Right hindlimb (tissue), 1 donor: Measurements from ENCODE around the gene TMEM126B.
A peak's percentile ranks its signal among the peaks of the same experiment; 100 is the strongest.
"Not testable (repeated sequence)": the region's sequence is repeated elsewhere in the genome, so short reads cannot be mapped to it uniquely, and the experiment has no call there.

Source experiments
- DNase-seq: peaks from one replicate; pipeline ENCODE4 v3.0.0-alpha.2; 2018

TMEM126B gene

GRCh38 chr11:85627998-85628770, at the start of gene TMEM126B:
TSS of gene TMEM126B (plus strand) at chr11:85628593. CDS start at chr11:85628608, 15 bp downstream.
- DNase-seq, result peak; percentile 98

DNA sequence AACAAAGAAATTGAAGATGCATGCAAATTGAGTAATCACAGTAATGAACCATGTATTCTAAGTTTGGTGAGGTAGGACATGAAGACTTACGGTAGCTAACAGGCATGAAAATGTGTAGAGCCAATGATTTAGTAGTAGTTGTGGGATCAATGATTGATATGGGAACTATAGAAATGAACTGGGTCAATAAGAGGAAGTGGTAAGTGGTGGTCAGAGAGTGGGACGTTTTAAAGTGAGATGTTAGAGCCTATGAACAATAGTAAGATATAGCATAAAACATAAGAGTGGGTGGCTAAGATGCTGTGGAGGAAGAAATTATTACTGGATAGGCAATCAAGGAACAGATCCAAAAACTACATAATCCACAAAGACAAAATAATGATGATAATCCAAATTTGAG, 46.3 kb upstream of the TMEM126B start:
- DNase-seq, result no peak

GRCh38 chr11:85589373-85589772, 39.0 kb upstream of the TMEM126B start:
- DNase-seq, result no peak

- DNase-seq, result no peak
Observed at GRCh38 chr11:85590848-85591483, 37.4 kb upstream of the TMEM126B start.

DNA sequence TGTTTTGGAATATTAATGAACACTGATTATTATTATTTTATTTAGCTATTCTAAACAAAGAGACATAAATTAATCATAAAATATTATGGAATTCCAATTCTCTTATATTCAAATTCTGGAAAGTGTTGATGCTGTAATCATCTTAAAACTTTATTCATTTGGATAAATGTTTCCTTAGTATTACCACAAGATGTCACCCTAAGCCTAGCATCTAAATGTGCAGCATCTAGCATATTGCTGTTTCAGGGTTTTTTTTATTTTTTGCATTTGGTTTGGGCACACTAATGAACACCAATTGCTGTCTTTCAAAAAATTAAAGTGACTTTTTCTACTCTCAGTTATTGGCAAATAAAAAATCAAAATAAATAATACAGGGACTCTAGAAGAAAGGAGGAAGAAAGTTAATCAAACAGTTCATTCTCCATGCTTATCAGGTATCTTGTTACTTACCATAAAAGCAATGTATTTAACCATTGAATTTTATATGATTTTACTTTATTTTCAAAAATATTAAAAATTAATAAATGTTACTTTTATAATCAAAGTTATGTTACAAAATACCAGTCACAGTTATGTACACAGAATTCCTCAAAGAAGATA, 33.0 kb upstream of the TMEM126B start:
- DNase-seq, result no peak

DNA sequence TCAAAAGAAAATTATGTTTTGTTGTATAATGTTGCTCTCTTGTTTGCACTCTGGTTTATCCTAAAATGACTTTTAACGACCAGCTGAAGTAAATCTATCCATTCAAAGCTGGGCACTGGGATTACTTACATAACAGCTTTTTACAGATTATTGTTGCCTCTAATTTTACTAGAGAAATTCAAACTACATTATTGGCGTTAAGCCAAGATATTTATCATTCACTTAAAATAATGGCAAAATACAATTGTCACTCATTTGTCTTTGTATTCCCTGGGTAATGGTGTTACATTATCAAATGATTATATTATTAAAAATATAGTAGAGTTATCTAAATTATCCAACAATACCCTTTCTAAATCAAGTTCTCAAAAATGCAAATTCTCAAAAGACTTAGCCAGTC, 31.5 kb upstream of the TMEM126B start:
- no peak for DNase-seq

GRCh38 chr11:85599083-85599482, 29.3 kb upstream of the TMEM126B start:
- DNase-seq, result no peak

DNA sequence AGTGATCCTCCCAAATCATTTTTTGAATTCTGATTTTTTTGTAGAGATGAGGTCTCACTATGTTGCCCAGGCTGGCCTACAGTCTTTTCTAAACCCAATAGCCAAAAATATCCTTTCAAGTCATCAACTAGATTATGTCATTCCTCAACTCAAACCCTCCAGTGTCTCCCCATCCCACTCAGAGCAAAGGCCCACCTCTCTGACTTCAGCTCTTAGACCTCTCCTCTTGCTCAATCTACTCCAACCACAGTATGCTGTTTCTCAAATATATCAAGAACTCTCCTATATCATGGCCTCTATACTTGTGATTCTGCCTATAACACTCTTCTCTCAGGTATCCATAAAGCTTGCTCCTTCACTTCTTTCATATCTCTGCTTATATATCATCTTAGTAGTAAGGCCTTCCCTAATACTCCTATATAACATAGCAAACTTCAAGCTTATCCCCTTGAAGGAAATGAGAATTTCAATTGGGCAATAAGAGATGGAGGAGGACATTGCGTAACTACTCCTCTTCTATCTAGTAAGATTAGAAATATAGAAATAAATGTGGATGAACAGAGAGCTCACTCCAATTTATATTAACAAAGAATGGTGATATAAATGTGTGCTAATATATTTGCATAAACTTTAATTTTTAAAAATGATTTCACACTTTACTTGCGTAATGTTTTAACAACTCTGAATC, 25.7 kb upstream of the TMEM126B start:
- no peak for DNase-seq

DNA sequence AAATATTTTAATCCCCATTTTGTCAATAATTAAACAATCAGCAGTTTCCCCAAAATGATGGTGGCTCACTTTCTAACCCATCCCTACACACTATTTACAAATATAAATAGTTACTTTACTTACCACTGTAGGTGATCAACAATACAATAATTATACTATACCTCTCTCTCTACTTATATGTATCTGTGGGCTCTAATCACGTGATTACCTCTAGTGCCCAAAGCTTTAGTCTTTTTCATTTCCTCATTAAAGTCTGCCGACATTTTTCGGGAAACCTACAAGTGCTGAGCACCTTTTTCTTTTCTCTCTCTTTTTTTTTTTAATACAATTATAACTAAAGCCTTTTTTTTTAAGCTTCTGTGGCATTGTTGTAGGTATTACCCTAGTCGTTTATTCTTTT, 25.2 kb upstream of the TMEM126B start:
- DNase-seq, result no peak

GRCh38 chr11:85606237-85606636, 22.2 kb upstream of the TMEM126B start:
- not testable (repeated sequence) for DNase-seq

DNA sequence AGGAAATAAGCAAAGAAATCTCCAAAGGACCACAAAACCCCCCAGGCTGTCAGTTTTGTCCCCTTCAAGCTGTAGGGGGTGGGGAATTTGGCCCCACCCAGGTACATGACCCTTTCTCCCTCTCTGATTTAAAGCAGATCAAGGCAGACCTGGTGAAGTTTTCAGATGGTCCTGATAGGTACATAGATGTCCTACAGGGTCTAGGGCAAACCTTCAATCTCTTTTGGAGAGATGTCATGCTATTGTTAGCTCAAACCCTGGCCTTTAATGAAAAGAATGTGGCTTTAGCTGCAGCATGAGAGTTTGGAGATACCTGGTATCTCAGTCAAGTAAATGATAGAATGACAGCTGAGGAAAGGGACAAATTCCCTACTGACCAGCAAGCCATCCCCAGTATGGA, 19.8 kb upstream of the TMEM126B start:
- DNase-seq, result not testable (repeated sequence)

DNA sequence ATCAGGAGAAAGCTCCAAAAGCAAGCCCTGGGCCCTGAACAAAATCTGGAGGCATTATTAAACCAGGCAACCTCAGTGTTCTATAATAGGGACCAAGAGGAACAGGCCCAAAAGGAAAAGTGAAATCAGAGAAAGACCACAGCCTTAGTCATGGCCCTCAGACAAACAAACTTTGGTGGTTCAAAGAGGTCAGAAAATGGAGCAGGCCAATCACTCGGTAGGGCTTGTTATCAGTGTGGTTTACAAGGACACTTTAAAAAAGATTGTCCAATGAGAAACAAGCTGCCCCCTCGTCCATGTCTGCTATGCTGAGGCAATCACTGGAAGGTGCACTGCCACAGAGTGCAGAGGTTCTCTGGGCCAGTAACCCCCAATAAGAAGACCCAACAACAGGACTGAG, 19.1 kb upstream of the TMEM126B start:
- DNase-seq, result not testable (repeated sequence)

- not testable (repeated sequence) for DNase-seq
Observed at GRCh38 chr11:85611643-85612042, 16.8 kb upstream of the TMEM126B start.

GRCh38 chr11:85619499-85619898, 8.9 kb upstream of the TMEM126B start:
- DNase-seq, result no peak

GRCh38 chr11:85620256-85620655, 8.1 kb upstream of the TMEM126B start:
- no peak for DNase-seq

- no peak for DNase-seq
Observed at GRCh38 chr11:85626496-85626895, 1.9 kb upstream of the TMEM126B start.

DNA sequence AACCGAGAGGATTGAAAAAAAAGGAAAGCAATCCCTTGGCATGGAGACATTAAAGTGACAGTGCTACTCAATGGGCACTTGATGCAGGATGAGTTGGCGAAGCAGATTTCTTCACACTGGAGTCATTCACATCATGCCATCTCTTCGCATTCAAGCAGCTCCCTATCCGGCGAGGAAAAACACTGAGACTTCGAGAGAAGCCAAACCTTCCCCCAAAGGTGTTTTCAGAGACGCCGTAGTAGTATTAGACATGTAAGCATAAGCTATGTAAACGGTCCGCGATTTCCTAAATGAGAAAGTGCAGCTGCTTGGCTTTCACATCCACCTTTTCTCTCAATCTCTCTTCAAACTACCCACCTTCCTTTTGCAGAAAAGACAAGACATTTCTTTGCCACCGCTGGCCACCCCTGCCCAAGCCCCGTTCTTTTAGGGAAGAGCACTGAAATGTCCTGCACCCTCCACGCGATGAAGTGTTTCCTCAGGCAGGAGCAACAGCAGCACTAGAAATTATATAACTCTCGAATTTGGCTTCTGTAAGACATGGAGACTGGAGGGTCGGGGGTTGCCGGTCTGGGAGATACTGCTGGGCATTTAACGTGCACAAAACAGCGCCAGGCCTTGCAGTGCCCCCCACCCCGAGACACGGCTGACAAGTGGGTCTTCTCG, 928 bp upstream of the TMEM126B start, which contains the start of gene DLG2:
Gene DLG2, minus strand, starts transcription at position 13 of the 666 bp plus-strand sequence.
- DNase-seq, result peak; percentile 38

GRCh38 chr11:85628771-85629341, 463 bp downstream of the TMEM126B start:
- DNase-seq, result no peak

- no peak for DNase-seq
Observed at GRCh38 chr11:85634747-85635146, 6.4 kb downstream of the TMEM126B start.

DNA sequence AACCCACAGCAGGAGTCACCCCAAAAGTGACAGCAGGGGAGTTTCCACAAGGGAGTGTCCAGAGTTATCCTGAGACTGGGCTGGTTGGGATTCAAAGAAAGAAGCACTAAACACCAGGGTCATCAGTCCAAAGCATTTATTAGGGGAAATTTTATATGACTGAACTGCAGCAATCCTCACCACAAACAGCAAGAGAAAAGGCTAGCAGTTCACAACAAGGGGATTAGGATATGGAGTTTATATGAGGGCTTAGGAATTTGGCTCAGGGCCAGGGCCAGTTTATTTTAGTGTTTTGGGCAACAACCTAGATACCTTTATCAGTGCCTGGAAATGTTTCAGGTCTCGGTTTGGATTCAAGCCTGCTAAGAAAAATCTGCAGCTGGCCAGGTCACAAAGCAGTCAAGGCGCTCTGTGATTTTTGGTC, 14.8 kb downstream of the TMEM126B start:
- peak; percentile 27 for DNase-seq

GRCh38 chr11:85647078-85647477, 18.7 kb downstream of the TMEM126B start:
- no peak for DNase-seq

DNA sequence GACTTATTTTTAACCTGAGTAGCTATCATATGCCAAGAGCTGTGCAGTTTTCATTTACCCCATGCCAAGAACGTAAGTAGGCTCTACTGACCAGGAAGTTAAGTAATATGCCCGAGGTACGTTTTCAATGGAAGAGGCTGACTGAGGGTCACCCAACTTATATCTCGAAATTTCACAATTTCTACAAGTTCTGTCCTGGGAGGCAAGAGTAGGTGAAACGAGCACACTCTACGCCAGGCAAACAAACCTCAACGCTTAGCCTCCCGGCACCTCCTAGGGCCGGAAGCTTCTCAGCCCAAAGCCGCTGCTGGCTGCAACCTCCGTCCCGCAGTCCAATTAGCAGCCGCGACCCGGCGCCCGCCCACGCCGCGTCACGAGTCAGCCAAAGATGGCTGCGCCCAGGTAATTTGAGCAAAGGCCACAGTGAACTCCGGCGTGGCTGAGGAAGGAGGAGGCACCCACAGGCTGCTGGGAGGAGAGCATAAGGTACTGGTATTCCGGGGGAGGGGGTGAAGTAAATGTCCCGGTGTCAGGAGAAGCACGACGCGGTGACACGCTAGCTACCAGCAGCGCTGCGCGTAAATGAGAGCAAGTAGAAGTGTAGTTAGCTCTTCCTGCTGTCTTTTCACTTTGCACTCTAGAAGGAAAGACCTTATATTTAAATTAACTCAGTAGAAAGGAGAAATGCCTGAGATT, 19.4 kb downstream of the TMEM126B start, which contains the start of gene TMEM126A:
Gene TMEM126A, plus strand, starts transcription at position 364 of the 696 bp plus-strand sequence. CDS start 2,289 bp downstream, outside the sequence.
- peak; percentile 94 for DNase-seq
